HL-60 (cell line): Measurements from ENCODE around the gene SLC25A27.

Experiments
- POLR2AphosphoS5 ChIP-seq: IDR thresholded peaks from 2 replicates; pipeline ENCODE4 v1.6.1; 2012; ENCODE audit warnings: low read depth
- TF ChIP-seq, protein P1 (sequence below): IDR thresholded peaks from one replicate; pipeline ENCODE4 v1.5.1; 2011; ENCODE audit warnings: low read length, control low read depth, inconsistent platforms; ENCODE audit not compliant: insufficient read depth

DNA sequence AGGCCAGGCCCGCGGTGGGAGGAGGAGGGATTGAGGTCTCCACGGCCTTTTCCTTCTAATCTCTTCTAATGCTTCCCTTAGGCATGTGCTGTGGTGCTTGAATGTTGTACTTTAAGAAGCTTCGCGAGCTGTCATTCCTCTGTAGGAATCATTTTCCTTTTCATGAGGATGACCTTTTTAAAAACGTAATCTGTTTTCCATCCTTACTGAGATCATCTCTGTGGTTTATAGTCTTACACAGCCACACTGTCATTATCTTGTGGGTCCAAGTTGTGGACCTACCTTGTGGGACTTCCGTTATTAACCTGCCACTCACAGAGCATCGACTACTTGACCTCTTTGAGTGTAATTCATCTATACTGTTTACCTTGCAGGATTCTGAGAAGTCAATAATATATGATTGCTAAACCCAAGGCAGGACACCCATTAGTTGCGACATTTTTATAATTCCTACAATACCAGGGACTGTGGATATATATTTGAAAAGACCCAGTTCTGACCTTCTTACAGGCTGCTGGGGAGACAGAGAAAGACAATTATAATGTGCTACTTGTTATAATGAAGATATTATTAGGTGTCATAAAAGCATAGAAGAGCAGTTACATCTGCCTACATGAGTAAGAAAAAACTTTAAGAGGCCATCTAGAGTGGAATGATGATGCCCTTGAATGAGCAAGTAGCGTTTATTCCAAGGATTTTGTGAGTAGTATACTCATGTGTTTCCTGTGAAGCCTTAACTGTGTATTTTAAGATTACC is 842 bp downstream of the SLC25A27 start:
- TF ChIP-seq, protein P1, sequence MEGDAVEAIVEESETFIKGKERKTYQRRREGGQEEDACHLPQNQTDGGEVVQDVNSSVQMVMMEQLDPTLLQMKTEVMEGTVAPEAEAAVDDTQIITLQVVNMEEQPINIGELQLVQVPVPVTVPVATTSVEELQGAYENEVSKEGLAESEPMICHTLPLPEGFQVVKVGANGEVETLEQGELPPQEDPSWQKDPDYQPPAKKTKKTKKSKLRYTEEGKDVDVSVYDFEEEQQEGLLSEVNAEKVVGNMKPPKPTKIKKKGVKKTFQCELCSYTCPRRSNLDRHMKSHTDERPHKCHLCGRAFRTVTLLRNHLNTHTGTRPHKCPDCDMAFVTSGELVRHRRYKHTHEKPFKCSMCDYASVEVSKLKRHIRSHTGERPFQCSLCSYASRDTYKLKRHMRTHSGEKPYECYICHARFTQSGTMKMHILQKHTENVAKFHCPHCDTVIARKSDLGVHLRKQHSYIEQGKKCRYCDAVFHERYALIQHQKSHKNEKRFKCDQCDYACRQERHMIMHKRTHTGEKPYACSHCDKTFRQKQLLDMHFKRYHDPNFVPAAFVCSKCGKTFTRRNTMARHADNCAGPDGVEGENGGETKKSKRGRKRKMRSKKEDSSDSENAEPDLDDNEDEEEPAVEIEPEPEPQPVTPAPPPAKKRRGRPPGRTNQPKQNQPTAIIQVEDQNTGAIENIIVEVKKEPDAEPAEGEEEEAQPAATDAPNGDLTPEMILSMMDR = no peak
- TF ChIP-seq POLR2AphosphoS5 = no peak
